Endodermal cell (in vitro differentiated cells): ENCODE data around the gene CEP70. TPM values are rescaled to one million over a fixed set of nuclear protein-coding genes. Genes with fewer than 3 reads are reported as not detected.

Source experiments
- DNase-seq: peaks from one replicate; pipeline ENCODE4 v3.0.0-alpha.2; 2017
- H3K27ac ChIP-seq: 2 replicates; pipeline ENCODE4 v1.5.1; 2013; ENCODE audit warnings: mild to moderate bottlenecking, low read depth, low read length, moderate library complexity
- H3K27me3 ChIP-seq: 2 replicates; pipeline ENCODE4 v1.6.1; 2013; ENCODE audit warnings: mild to moderate bottlenecking, low read length, moderate library complexity; ENCODE audit not compliant: insufficient read depth, control insufficient read depth, poor library complexity, severe bottlenecking
- H3K36me3 ChIP-seq: 2 replicates; pipeline ENCODE4 v1.7.0; 2013; ENCODE audit warnings: mild to moderate bottlenecking, low read length, moderate library complexity; ENCODE audit not compliant: control insufficient read depth, insufficient read depth
- H3K4me1 ChIP-seq: one replicate; pipeline ENCODE4 v1.7.0; 2013; ENCODE audit warnings: low read length; ENCODE audit not compliant: control insufficient read depth, insufficient read depth
- H3K4me3 ChIP-seq: 2 replicates; pipeline ENCODE4 v1.5.1; 2013; ENCODE audit warnings: mild to moderate bottlenecking, low read length, moderate library complexity
- H3K9ac ChIP-seq: 2 replicates; pipeline ENCODE4 v1.6.1; 2013; ENCODE audit warnings: mild to moderate bottlenecking, low read length, moderate library complexity; ENCODE audit not compliant: poor library complexity, severe bottlenecking; ENCODE audit errors: extremely low read depth
- H3K9me3 ChIP-seq: 2 replicates; pipeline ENCODE4 v1.6.1; 2013; ENCODE audit warnings: mild to moderate bottlenecking, low read length, moderate library complexity; ENCODE audit not compliant: control insufficient read depth
- H3K27ac Mint-ChIP-seq: 2 replicates; pipeline ENCODE4 v1.8.0; 2020; ENCODE audit warnings: mixed read lengths
- H3K27me3 Mint-ChIP-seq: 2 replicates; pipeline ENCODE4 v1.8.0; 2021; ENCODE audit warnings: mild to moderate bottlenecking, mixed read lengths; ENCODE audit not compliant: insufficient read depth
- H3K36me3 Mint-ChIP-seq: 2 replicates; pipeline ENCODE4 v1.8.0; 2020; ENCODE audit warnings: low read depth, mixed read lengths
- H3K4me1 Mint-ChIP-seq: 2 replicates; pipeline ENCODE4 v1.8.0; 2020; ENCODE audit warnings: mixed read lengths
- H3K4me3 Mint-ChIP-seq: 2 replicates; pipeline ENCODE4 v1.8.0; 2020; ENCODE audit warnings: mild to moderate bottlenecking, moderate library complexity, mixed read lengths
- H3K9me3 Mint-ChIP-seq: 2 replicates; pipeline ENCODE4 v1.8.0; 2020; ENCODE audit warnings: mild to moderate bottlenecking, mixed read lengths
- WGBS, 2 experiments: methylation state at CpG; one replicate each; pipeline versions ENCODE4 v1.1.5 to v1.1.7; 2013; ENCODE audit warnings: missing lambda C conversion rate in 2 of 2, mixed read lengths in 1 of 2; ENCODE audit not compliant: insufficient coverage in 1 of 2, insufficient read length in 1 of 2; 5-methylcytosine and 5-hydroxymethylcytosine counted together
- total RNA-seq, 2 donors: library from RNA; stranded (reverse); fragmentation: NEBNext Ultra II Directional in 1 of 2; extraction: Animal tissue kit (Norgen Biotek cat#: 25700) in 1 of 2; gene quantifications; 2 replicates in 1 of 2; 3 replicates in 1 of 2; pipeline ENCODE4 v1.2.1, GENCODE V29; 2021
- TF ChIP-seq, protein P1 (sequence below): fragments of 200-600 bp; sonication (generic); conservative IDR thresholded peaks from 2 replicates; pipeline ENCODE4 v1.5.0; 2021; ENCODE audit warnings: antibody characterized with exemption, mild to moderate bottlenecking

Gene CEP70
- total RNA-seq, 2 donors from 2014 or later = 113 to 131 TPM

DNA sequence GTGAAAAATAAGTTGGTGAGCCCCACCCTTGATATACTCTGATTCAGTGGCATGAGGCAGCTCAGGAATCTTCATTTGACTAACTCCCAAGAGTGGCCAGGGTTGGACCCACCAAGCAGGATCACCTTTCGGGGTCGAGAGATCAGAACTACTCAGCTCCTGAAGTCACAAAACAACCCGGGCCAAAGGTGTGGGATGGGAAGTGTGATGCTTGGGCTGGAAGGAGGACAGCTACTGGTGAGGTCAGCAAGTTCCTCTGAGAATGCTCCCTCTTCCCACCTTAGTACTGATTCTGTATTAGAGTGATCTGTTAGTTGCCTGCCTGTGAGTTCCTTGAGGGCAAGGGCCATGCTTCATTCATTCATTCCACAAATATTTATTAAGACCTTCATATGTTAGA lies 144.6 kb downstream of the CEP70 start:
- Histone ChIP-seq H3K9me3 (no peaks in the 10 kb centered on the region), H3K9ac (no peak overlapping the region)
- H3K4me1 Mint-ChIP-seq = peaks cover under 1% of the 10 kb centered on the region

DNA sequence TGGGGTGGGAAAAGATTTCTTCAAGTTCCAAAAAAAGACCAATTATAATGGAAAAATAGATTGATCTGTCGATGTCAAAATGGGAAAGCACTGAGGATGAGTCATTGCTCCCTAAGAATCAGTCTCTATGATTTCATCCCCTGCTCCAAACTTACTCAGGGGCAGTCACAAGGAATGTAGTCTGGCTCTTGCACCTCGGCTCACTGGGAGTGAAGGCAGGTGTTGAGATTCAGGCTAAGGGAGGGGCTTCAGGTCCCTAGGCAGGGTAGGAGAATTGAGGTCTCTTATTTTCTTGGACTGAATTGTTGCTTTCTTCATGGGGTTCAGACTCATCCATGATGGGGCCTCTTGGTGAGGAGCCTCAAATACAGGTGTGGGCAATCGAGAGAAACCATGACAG lies 145.4 kb downstream of the CEP70 start:
- H3K27ac Mint-ChIP-seq = no peak overlapping the region
- 88 to 94% methylated on average over 1 to 3 of the region's 3 CpGs for WGBS, 2 experiments
- TF ChIP-seq, protein P1, sequence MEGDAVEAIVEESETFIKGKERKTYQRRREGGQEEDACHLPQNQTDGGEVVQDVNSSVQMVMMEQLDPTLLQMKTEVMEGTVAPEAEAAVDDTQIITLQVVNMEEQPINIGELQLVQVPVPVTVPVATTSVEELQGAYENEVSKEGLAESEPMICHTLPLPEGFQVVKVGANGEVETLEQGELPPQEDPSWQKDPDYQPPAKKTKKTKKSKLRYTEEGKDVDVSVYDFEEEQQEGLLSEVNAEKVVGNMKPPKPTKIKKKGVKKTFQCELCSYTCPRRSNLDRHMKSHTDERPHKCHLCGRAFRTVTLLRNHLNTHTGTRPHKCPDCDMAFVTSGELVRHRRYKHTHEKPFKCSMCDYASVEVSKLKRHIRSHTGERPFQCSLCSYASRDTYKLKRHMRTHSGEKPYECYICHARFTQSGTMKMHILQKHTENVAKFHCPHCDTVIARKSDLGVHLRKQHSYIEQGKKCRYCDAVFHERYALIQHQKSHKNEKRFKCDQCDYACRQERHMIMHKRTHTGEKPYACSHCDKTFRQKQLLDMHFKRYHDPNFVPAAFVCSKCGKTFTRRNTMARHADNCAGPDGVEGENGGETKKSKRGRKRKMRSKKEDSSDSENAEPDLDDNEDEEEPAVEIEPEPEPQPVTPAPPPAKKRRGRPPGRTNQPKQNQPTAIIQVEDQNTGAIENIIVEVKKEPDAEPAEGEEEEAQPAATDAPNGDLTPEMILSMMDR = no peak

More for the DNA sequence above, 144.6 kb downstream of the CEP70 start:
- H3K27me3 Mint-ChIP-seq = no peaks in the 10 kb centered on the region
- DNase-seq = peak; percentile 42
- TF ChIP-seq, protein P1 = no peak
- H3K36me3 Mint-ChIP-seq = no peaks in the 10 kb centered on the region
- H3K9me3 Mint-ChIP-seq = no peaks in the 10 kb centered on the region
- H3K36me3 ChIP-seq = no peaks in the 10 kb centered on the region
- H3K4me1 ChIP-seq = no peaks in the 10 kb centered on the region
- 97% methylated on average over 3 of the region's 3 CpGs; no CpG with 5 or more reads in 1 of the 2 experiments for WGBS, 2 experiments
- H3K4me3 Mint-ChIP-seq = no peak overlapping the region
- H3K27ac Mint-ChIP-seq = no peak overlapping the region
- H3K4me3 ChIP-seq = no peak overlapping the region
- H3K27ac ChIP-seq = no peak overlapping the region
- H3K27me3 ChIP-seq = no peaks in the 10 kb centered on the region

DNA sequence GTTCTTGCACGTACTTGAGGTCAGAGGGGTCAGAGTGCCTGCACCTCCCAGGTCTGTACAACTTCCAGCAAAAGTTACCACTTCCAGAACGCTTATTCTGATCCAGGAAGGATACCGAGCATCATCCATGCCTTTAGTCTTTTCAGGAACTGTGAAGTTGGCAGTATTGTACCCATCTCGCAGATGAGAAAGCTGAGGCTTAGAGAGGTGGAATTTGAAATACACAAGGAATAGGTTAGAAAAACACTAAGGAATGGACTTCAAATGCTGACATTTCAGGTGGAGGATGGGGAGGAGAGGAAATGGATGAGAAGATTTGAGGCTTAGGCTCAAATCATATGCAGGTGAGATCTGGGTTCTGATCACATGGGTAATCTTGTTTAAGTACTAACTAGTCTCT lies 148.4 kb downstream of the CEP70 start:
- Mint-ChIP-seq H3K27ac (no peak overlapping the region), H3K36me3 (no peaks in the 10 kb centered on the region), H3K27me3 (no peaks in the 10 kb centered on the region), H3K4me3 (no peak overlapping the region), H3K9me3 (no peaks in the 10 kb centered on the region), H3K4me1 (peaks cover 33% of the 10 kb centered on the region)
- H3K4me3 ChIP-seq = no peak overlapping the region
- H3K36me3 ChIP-seq = no peaks in the 10 kb centered on the region
- no peak for DNase-seq
- WGBS, 2 experiments = 93 to 98% methylated on average over 4 of the region's 4 CpGs
- no peaks in the 10 kb centered on the region for H3K27me3 ChIP-seq
- H3K4me1 ChIP-seq = peaks cover 7% of the 10 kb centered on the region
- no peaks in the 10 kb centered on the region for H3K9me3 ChIP-seq
- H3K9ac ChIP-seq = no peak overlapping the region
- TF ChIP-seq, protein P1 = no peak
- no peak overlapping the region for H3K27ac ChIP-seq

More for the DNA sequence above, 145.4 kb downstream of the CEP70 start:
- no peak overlapping the region for H3K27ac ChIP-seq
- Mint-ChIP-seq H3K4me1 (peaks cover 9% of the 10 kb centered on the region), H3K27me3 (no peaks in the 10 kb centered on the region), H3K4me3 (no peak overlapping the region), H3K36me3 (no peaks in the 10 kb centered on the region), H3K9me3 (no peaks in the 10 kb centered on the region)
- H3K9me3 ChIP-seq = no peaks in the 10 kb centered on the region
- H3K9ac ChIP-seq = no peak overlapping the region
- H3K4me1 ChIP-seq = no peaks in the 10 kb centered on the region
- DNase-seq = peak; percentile 31
- no peaks in the 10 kb centered on the region for H3K27me3 ChIP-seq
- H3K36me3 ChIP-seq = no peaks in the 10 kb centered on the region
- no peak overlapping the region for H3K4me3 ChIP-seq
